ENCODE results near the gene DCAKD.

DCAKD gene

GRCh38 chr17:45036691-45037090 is 14.7 kb downstream of the DCAKD start:
- Histone ChIP-seq H3K36me3 (peaks cover 11% of the 10 kb centered on the region), H3K4me1 (peaks cover 14% of the 10 kb centered on the region), H3K9me3 (no peaks in the 10 kb centered on the region), H3K4me3 (ENCODE audit: low read depth, low read length) (no peak overlapping the region), H3K27me3 (no peaks in the 10 kb centered on the region)
- TF ChIP-seq CTCF (IDR thresholded peaks at IDR 0.05; ENCODE audit: low read depth, low read length): no peak
- DNase-seq: no peak

DNA sequence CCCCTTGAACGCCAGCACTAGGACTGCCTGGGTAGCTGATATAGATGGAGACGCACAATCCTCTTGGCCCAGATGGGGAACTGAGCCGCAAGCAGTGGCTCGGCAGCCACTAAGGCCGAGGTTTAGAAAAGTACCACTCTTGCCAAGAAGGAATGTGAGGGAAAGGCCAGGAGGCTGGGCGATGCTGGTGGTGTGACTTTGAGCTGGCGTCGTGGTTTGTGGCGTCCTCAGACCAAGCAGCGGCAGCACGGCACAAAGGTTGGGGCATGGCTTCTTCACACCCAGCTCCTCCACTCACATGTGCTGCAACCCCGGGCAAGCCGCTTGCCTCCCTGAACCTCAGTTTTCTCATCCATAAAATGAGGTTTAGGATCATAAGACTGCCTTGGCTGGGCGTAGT is 15.6 kb downstream of the DCAKD start:
- H3K36me3 ChIP-seq: peaks cover 11% of the 10 kb centered on the region
- no peak for DNase-seq
- no peak for TF ChIP-seq CTCF (IDR thresholded peaks at IDR 0.05; ENCODE audit: low read depth, low read length)
- H3K4me3 ChIP-seq (ENCODE audit: low read depth, low read length): no peak overlapping the region
- H3K4me1 ChIP-seq: peaks cover 19% of the 10 kb centered on the region
- no peaks in the 10 kb centered on the region for H3K9me3 ChIP-seq
- H3K27me3 ChIP-seq: no peaks in the 10 kb centered on the region

DNA sequence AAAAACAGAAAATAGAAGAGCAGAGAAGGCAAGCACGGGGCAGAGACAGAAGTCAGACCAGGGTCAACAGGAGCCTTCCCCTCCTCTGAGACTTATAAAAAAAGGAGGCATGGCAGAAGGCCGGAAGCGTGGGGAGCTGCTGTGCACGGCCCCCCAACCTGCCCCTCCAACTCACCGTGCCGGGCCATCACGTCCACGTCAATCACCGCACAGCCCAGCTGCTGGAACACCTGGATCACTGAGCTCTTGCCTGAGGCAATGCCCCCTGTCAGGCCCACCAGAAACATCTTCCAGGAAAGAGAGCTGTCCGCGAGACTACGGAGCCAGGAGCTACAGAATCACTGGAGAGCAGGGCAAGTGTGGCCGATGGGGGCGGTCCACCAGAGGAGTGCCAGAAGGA is 16.8 kb downstream of the DCAKD start:
- Histone ChIP-seq H3K36me3 (peaks cover 18% of the 10 kb centered on the region), H3K9me3 (no peaks in the 10 kb centered on the region), H3K27me3 (no peaks in the 10 kb centered on the region), H3K4me1 (peaks cover 30% of the 10 kb centered on the region), H3K4me3 (ENCODE audit: low read depth, low read length) (no peak overlapping the region)
- no peak for DNase-seq
- no peak for TF ChIP-seq CTCF (IDR thresholded peaks at IDR 0.05; ENCODE audit: low read depth, low read length)

DNA sequence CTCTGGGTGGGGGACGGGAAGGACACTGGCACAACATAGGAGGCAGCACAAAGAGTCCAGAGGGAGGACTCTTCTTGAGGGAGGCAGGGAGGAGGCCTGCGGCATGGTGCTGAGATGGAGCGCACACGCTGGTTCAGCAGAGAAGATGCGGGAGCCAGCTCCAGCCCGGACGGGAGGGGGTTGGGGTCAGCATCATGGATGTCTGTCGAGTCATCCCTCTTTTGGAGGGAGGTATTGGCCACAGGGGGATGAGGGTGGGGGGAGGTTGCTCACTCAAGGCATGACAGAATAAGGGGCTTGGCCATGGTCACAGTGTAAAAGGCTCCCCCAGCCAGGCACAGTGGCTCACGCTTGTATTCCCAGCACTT is 19.3 kb downstream of the DCAKD start:
- Histone ChIP-seq H3K36me3 (peaks cover 21% of the 10 kb centered on the region), H3K4me3 (ENCODE audit: low read depth, low read length) (peak overlapping the region; percentile 10; the same call in 1 of the 2 replicates), H3K4me1 (peaks cover 30% of the 10 kb centered on the region), H3K27me3 (no peaks in the 10 kb centered on the region), H3K9me3 (no peaks in the 10 kb centered on the region)
- TF ChIP-seq CTCF (IDR thresholded peaks at IDR 0.05; ENCODE audit: low read depth, low read length): no peak
- peak; percentile 66 for DNase-seq

DNA sequence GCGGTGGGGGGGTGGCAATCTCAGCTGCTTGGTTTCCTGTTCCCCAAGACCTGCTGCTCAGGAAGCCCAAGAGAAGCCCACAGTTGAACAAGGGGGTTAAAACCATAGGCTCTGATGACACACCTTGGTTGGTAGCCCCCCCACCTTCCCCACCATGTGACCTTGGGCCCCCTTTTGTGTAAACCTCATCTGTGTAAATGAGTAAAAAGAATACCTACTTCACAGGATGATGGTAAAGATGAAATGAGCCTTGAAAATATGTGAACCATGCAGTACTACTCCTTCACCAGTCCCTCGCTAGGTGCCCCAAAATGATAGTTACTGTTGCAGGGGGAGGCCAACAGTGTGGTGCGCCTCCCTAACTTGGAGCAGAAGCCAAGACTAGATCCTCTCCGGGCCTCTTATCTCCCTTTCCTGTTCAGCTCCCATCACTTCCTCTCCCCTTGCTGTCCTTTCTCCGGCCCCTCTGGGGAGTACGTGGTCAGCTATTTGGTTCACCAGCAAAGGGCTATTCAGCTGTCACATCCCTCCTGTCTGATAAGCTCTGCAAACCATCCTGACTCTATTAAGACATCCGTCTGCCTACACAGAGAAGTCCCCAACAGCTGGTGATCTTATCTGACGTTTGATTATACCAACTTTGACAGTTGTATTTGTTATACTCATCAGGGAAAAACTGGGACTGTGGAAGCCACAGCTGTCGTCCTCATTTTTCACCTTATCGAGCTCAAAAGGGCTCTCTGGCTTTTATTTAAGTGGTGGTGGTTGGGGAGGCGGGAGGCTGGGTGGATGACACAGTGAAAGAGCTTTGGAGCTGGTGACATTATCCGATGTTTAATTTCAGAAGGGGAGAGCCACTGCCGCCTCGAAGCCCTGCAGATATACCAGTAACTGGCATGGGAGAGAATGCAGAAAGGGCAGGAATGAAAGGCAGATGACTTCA is 19.9 kb downstream of the DCAKD start:
- TF ChIP-seq CTCF (IDR thresholded peaks at IDR 0.05; ENCODE audit: low read depth, low read length): peak; percentile 9
- Histone ChIP-seq H3K4me3 (ENCODE audit: low read depth, low read length) (peak overlapping the region; percentile 10; the same call in 1 of the 2 replicates), H3K4me1 (peaks cover 28% of the 10 kb centered on the region), H3K9me3 (no peaks in the 10 kb centered on the region), H3K36me3 (peaks cover 21% of the 10 kb centered on the region), H3K27me3 (no peaks in the 10 kb centered on the region)
- peak; percentile 87 for DNase-seq

- Histone ChIP-seq H3K36me3 (peaks cover 21% of the 10 kb centered on the region), H3K9me3 (no peaks in the 10 kb centered on the region), H3K4me3 (ENCODE audit: low read depth, low read length) (no peak overlapping the region), H3K4me1 (peaks cover 28% of the 10 kb centered on the region), H3K27me3 (no peaks in the 10 kb centered on the region)
- no peak for DNase-seq
- no peak for TF ChIP-seq CTCF (IDR thresholded peaks at IDR 0.05; ENCODE audit: low read depth, low read length)
Observed at GRCh38 chr17:45030733-45031132, 20.7 kb downstream of the DCAKD start.
